Measurements from ENCODE around the gene KRTAP20-2.

KRTAP20-2 gene

GRCh38 chr21:30613836-30614235 lies 21.2 kb upstream of the KRTAP20-2 start, which contains the start of gene KRTAP6-1:
TSS of gene KRTAP6-1 (minus strand) at chr21:30613930. CDS start at chr21:30613904, 26 bp downstream.
- no peak for TF ChIP-seq CTCF (IDR thresholded peaks at IDR 0.05; ENCODE audit: low read depth, low read length, missing control alignments)
- H3K4me3 ChIP-seq (ENCODE audit: low read depth, low read length), result no peak within 1 kb of the TSS
- DNase-seq (ENCODE audit: low read depth), result no peak

- no peak overlapping the region for H3K4me3 ChIP-seq (ENCODE audit: low read depth, low read length)
- DNase-seq (ENCODE audit: low read depth), result no peak
- TF ChIP-seq CTCF (IDR thresholded peaks at IDR 0.05; ENCODE audit: low read depth, low read length, missing control alignments), result no peak
Observed at GRCh38 chr21:30615199-30615598, 19.8 kb upstream of the KRTAP20-2 start.

- TF ChIP-seq CTCF (IDR thresholded peaks at IDR 0.05; ENCODE audit: low read depth, low read length, missing control alignments), result no peak
- no peak for DNase-seq (ENCODE audit: low read depth)
Observed at GRCh38 chr21:30616125-30616524, 18.9 kb upstream of the KRTAP20-2 start, which contains the start of gene KRTAP20-1. TSS of gene KRTAP20-1 (plus strand) at chr21:30616425. CDS start at chr21:30616455, 30 bp downstream.

GRCh38 chr21:30620080-30620479 lies 14.9 kb upstream of the KRTAP20-2 start:
- DNase-seq (ENCODE audit: low read depth), result no peak
- H3K4me3 ChIP-seq (ENCODE audit: low read depth, low read length), result no peak overlapping the region
- no peak for TF ChIP-seq CTCF (IDR thresholded peaks at IDR 0.05; ENCODE audit: low read depth, low read length, missing control alignments)

More at GRCh38 chr21:30616125-30616524, 18.9 kb upstream of the KRTAP20-2 start, which contains the start of gene KRTAP20-1:
- no peak within 1 kb of the TSS for H3K4me3 ChIP-seq (ENCODE audit: low read depth, low read length)

- H3K4me3 ChIP-seq (ENCODE audit: low read depth, low read length), result no peak within 1 kb of the TSS
- no peak for TF ChIP-seq CTCF (IDR thresholded peaks at IDR 0.05; ENCODE audit: low read depth, low read length, missing control alignments)
- no peak for DNase-seq (ENCODE audit: low read depth)
Observed at GRCh38 chr21:30620522-30620921, 14.5 kb upstream of the KRTAP20-2 start, which contains the start of gene KRTAP20-4. TSS of gene KRTAP20-4 (plus strand) at chr21:30620627.

GRCh38 chr21:30623362-30623761 lies 11.6 kb upstream of the KRTAP20-2 start:
- TF ChIP-seq CTCF (IDR thresholded peaks at IDR 0.05; ENCODE audit: low read depth, low read length, missing control alignments), result no peak

More at GRCh38 chr21:30623362-30623761, 11.6 kb upstream of the KRTAP20-2 start:
- no peak for DNase-seq (ENCODE audit: low read depth)
- H3K4me3 ChIP-seq (ENCODE audit: low read depth, low read length), result no peak overlapping the region

All from GM12864 (cell line).